Gastroesophageal sphincter (tissue), 3 donors: ENCODE measurements around the gene MAP6.

Experiments
- CTCF ChIP-seq, 4 experiments: fragments of 200-600 bp in 2 of 4; fragments of 450-650 bp in 2 of 4; sonication (generic) in 1 of 4; IDR thresholded peaks; one replicate each; pipeline ENCODE4 v1.5.1; 2017 to 2019; ENCODE audit warnings: antibody characterized with exemption in 4 of 4, mild to moderate bottlenecking in 2 of 4, moderate library complexity in 2 of 4
- EP300 ChIP-seq: sonication (generic); formaldehyde crosslinking; IDR thresholded peaks from one replicate; pipeline ENCODE4 v1.6.1; 2017; ENCODE audit warnings: antibody characterized with exemption, mild to moderate bottlenecking

- TF ChIP-seq CTCF (IDR thresholded peaks at IDR 0.05) (no peak), EP300 (no peak)
These were observed 119.4 kb downstream of the MAP6 start for GRCh38 chr11:75549370-75549958.
